ENCODE measurements around the gene LBX2. TPM values are rescaled to one million over a fixed set of nuclear protein-coding genes. Genes with fewer than 3 reads are reported as not detected.
"Not testable (repeated sequence)": the region's sequence is repeated elsewhere in the genome, so short reads cannot be mapped to it uniquely, and the experiment has no call there.

LBX2 gene
- total RNA-seq, 1 experiment from 2014 or later = not detected

DNA sequence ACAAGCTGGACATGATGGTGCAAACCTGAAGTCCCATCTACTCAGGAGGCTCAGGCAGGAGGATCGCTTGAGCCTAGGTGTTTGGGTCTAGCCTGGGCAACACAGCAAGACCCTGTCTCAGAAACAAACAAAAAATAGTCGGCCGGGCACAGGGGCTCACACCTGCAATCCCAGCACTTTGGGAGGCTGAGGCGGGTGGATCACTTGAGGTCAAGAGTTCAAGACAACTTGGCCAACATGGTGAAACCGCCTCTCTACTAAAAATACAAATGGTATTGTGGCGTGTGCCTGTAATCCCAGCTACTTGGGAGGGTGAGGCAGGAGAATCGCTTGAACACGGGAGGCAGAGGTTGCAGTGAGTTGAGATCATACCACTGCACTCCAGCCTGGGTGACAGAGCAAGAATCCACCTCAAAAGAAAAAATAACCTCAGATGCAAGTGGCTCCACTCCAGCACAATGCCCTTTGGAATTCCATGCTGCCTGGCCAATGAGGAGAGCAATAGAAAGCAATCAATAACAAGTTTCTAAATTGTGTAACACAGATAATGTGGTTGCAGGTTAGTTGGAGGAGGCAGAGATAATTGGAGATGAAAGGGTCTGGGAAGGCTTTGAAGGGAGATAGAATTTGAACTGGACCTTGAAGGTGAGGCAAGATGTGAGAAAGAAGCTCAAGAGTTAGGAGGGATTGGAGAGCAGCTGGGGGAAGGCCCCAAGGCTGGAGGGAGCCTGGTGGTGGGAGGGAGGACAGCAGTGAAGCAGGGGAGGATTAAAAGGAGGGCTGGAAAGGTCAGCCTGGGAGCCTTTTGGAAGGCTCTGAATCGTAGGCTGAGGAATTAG is 10.5 kb downstream of the LBX2 start:
- POLR2A ChIA-PET = interaction anchor here (0.6 to 1.4 kb wide), 4 partner anchors 42 to 98 kb away, joined by 3 to 5 read pairs (median 3); no protein-coding TSS in a partner anchor

DNA sequence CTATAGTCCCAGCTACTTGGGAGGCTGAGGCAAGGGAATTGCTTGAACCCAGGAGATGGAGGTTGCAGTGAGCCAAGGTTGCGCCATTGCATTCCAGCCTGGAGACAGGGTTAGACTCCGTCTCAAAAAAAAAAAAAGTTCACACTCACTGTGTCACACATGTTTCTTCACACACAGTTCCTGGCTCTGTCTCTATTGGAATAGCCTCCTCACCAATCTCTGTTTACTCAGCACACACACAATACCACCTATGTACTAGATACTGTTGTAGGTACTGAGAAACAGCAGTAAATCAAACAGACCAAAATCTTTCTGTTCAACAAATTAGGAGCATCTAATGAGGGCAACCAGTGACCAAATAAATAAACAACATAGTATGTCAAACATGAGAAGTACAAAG is 13.3 kb downstream of the LBX2 start:
- intact Hi-C loops (cut with micrococcal nuclease) = no loop called here
- Mint-ChIP-seq H3K36me3 (ENCODE audit: insufficient read depth, unreplicated experiment) (peaks cover 17% of the 10 kb centered on the region), H3K9me3 (ENCODE audit: unreplicated experiment) (no peaks in the 10 kb centered on the region), H3K4me3 (ENCODE audit: unreplicated experiment) (no peak overlapping the region), H3K27ac (ENCODE audit: low read depth, unreplicated experiment) (no peak overlapping the region), H3K27me3 (ENCODE audit: insufficient read depth, unreplicated experiment) (no peaks in the 10 kb centered on the region), H3K4me1 (ENCODE audit: insufficient read depth, unreplicated experiment) (peaks cover 14% of the 10 kb centered on the region)
- POLR2A ChIA-PET = no interaction called here
- TF ChIP-seq, protein P1, sequence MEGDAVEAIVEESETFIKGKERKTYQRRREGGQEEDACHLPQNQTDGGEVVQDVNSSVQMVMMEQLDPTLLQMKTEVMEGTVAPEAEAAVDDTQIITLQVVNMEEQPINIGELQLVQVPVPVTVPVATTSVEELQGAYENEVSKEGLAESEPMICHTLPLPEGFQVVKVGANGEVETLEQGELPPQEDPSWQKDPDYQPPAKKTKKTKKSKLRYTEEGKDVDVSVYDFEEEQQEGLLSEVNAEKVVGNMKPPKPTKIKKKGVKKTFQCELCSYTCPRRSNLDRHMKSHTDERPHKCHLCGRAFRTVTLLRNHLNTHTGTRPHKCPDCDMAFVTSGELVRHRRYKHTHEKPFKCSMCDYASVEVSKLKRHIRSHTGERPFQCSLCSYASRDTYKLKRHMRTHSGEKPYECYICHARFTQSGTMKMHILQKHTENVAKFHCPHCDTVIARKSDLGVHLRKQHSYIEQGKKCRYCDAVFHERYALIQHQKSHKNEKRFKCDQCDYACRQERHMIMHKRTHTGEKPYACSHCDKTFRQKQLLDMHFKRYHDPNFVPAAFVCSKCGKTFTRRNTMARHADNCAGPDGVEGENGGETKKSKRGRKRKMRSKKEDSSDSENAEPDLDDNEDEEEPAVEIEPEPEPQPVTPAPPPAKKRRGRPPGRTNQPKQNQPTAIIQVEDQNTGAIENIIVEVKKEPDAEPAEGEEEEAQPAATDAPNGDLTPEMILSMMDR (IDR thresholded peaks at IDR 0.05; ENCODE audit: unreplicated experiment) = no peak
- BruUV-seq (replicated peaks) = no TSS peak
- no peak for DNase-seq (ENCODE audit: unreplicated experiment)
- CTCF ChIA-PET = interaction anchor here (0.7 to 1.2 kb wide), 2 partner anchors 102 to 106 kb away, joined by 3 to 5 read pairs; no protein-coding TSS in a partner anchor

More for the DNA sequence above, 10.5 kb downstream of the LBX2 start:
- TF ChIP-seq, protein P1 (IDR thresholded peaks at IDR 0.05; ENCODE audit: unreplicated experiment) = no peak
- Mint-ChIP-seq H3K27me3 (ENCODE audit: insufficient read depth, unreplicated experiment) (no peaks in the 10 kb centered on the region), H3K27ac (ENCODE audit: low read depth, unreplicated experiment) (no peak overlapping the region), H3K9me3 (ENCODE audit: unreplicated experiment) (no peaks in the 10 kb centered on the region), H3K36me3 (ENCODE audit: insufficient read depth, unreplicated experiment) (peaks cover 18% of the 10 kb centered on the region), H3K4me3 (ENCODE audit: unreplicated experiment) (no peak overlapping the region), H3K4me1 (ENCODE audit: insufficient read depth, unreplicated experiment) (peaks cover 5% of the 10 kb centered on the region)
- intact Hi-C loops (cut with micrococcal nuclease) = no loop called here
- CTCF ChIA-PET = interaction anchor here (1.0 to 1.2 kb wide), 4 partner anchors 18 to 99 kb away, joined by 3 to 4 read pairs (median 4); no protein-coding TSS in a partner anchor
- no peak for DNase-seq (ENCODE audit: unreplicated experiment)
- BruUV-seq (replicated peaks) = no TSS peak

DNA sequence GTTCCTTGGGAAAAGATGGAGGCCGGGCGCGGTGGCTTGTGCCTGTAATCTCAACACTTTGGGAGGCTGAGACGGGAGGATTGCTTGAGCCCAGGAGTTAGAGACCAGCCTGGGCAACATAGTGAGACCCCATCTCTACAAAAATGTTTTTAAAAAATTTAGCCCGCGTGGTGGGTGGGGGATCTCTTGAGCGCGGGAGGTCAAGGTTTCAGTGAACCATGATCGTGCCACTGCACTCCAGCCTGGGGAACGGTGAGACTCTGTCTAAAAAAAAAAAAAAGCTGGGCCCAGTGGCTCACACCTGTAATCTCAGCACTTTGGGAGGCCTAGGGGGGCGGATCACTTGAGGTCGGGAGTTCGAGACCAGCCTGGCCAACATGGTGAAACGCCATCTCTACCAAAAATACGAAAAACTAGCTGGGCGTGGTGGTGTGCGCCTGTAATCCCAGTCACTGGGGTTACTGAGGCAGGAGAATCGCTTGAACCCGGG is 15.7 kb downstream of the LBX2 start:
- POLR2A ChIA-PET = interaction anchor here (0.8 to 5.0 kb wide), 8 partner anchors 10 to 105 kb away, joined by 3 to 102 read pairs (median 40); partner anchors contain the start of genes AUP1, HTRA2, INO80B and MOGS
- intact Hi-C loops (cut with micrococcal nuclease) = loop anchor here (1.0 kb wide), 2 partner anchors 49 to 104 kb away; no protein-coding TSS in a partner anchor
- peaks cover 13% of the 10 kb centered on the region for H3K36me3 Mint-ChIP-seq (ENCODE audit: insufficient read depth, unreplicated experiment)

DNA sequence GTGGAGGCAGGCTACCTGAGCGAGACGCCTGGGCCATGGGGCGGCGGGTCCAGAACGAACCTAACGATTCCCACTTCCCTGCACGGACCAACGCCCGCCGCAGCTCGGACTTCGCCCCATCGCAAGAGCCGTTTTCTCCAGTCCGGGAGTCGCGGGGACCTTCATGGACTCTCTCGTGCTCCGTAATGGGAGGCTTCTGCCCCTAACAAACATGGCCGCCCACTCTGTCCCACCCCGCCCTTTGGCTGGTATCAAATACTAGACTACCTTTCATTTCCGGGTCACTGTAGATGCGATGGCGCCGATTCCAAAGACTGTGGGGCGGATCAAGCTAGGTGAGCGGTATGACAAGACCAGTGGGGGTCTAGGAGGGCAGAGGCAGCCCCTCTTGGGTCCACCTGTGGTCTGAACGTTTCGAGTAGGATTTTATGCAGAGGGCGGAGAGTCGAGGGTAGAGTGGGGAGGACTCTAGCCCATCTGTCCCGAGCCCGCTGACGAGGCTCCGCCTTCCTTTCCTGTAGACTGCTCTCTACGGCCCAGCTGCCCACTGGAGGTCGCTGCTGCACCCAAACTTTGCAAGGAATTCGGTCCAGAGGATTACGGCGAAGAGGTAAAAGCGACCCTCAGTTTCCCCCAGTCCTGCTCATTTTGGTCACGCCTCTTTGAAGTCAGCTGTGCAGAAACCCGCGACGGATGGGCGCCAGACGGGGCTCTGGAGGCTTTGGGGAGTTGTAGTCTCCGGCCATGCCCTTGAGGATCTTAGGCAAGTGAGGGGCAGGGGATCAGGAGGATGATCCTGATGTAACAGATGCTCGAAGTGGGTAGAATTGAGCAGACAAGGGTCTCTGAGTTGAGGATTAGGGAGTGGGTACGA is 16.4 kb downstream of the LBX2 start, which contains the start of the genes CCDC142 and TTC31:
Gene CCDC142 (minus strand): TSS at position 198 of the 874 bp plus-strand sequence. CDS start 161 bp downstream, at position 37.
Gene TTC31 (plus strand): TSS at position 281 of the 874 bp plus-strand sequence. CDS start 15 bp downstream, at position 296.
- H3K36me3 Mint-ChIP-seq (ENCODE audit: insufficient read depth, unreplicated experiment) = peaks cover 13% of the 10 kb centered on the region
- POLR2A ChIA-PET = interaction anchor here (0.6 to 5.0 kb wide), 20 partner anchors 9 to 275 kb away, joined by 3 to 102 read pairs (median 4); partner anchors contain the start of genes AUP1, DQX1, HTRA2 and INO80B

More for the DNA sequence above, 15.7 kb downstream of the LBX2 start:
- DNase-seq (ENCODE audit: unreplicated experiment); H3K9me3 Mint-ChIP-seq (ENCODE audit: unreplicated experiment); H3K27me3 Mint-ChIP-seq (ENCODE audit: insufficient read depth, unreplicated experiment); BruUV-seq (replicated peaks): not testable (repeated sequence)
- H3K4me1 Mint-ChIP-seq (ENCODE audit: insufficient read depth, unreplicated experiment) = peaks cover 20% of the 10 kb centered on the region
- H3K4me3 Mint-ChIP-seq (ENCODE audit: unreplicated experiment) = peak overlapping the region; percentile 85
- H3K27ac Mint-ChIP-seq (ENCODE audit: low read depth, unreplicated experiment) = peak overlapping the region; percentile 89
- CTCF ChIA-PET = interaction anchor here (0.6 to 5.9 kb wide), 26 partner anchors 8 to 443 kb away, joined by 3 to 179 read pairs (median 5); partner anchors contain the start of genes AUP1, DQX1, HTRA2 and INO80B

More for the DNA sequence above, 16.4 kb downstream of the LBX2 start, which contains the start of the genes CCDC142 and TTC31:
- CTCF ChIA-PET = interaction anchor here (0.6 to 5.9 kb wide), 31 partner anchors 8 to 444 kb away, joined by 3 to 179 read pairs (median 5); partner anchors contain the start of genes AUP1, DQX1, HTRA2 and INO80B
- BruUV-seq (replicated peaks) = TSS peak; percentile 78
- TF ChIP-seq, protein P1 (IDR thresholded peaks at IDR 0.05; ENCODE audit: unreplicated experiment) = peak; percentile 81
- Mint-ChIP-seq H3K27me3 (ENCODE audit: insufficient read depth, unreplicated experiment) (no peaks in the 10 kb centered on the region), H3K4me3 (ENCODE audit: unreplicated experiment) (peak within 1 kb of the TSS; percentile 85), H3K4me1 (ENCODE audit: insufficient read depth, unreplicated experiment) (peaks cover 20% of the 10 kb centered on the region), H3K27ac (ENCODE audit: low read depth, unreplicated experiment) (peak within 1 kb of the TSS; percentile 89), H3K9me3 (ENCODE audit: unreplicated experiment) (no peaks in the 10 kb centered on the region)
- intact Hi-C loops (cut with micrococcal nuclease) = loop anchor here (1.0 kb wide), 2 partner anchors 49 to 104 kb away; no protein-coding TSS in a partner anchor
- peak; percentile 97 for DNase-seq (ENCODE audit: unreplicated experiment)
